HEK293 (cell line): ENCODE data around the gene TANC1.

Experiments used
- CTCF ChIA-PET: fragments of 350-600 bp; formaldehyde crosslinking; extraction: SDS; loops from one replicate; lab custom pipeline; 2021; ENCODE audit warnings: antibody characterized with exemption; lab: Yijun Ruan, JAX
- POLR2A ChIA-PET: fragments of 300-600 bp; formaldehyde crosslinking; extraction: SDS; loops from one replicate; lab custom pipeline; 2020; ENCODE audit warnings: antibody characterized with exemption, inconsistent platforms; lab: Yijun Ruan, JAX
- H3K27ac ChIP-seq: fragments of 200-500 bp; sonication (Bioruptor generic); 2 replicates; pipeline ENCODE4 v1.5.1; 2014; ENCODE audit warnings: low read depth, low read length, control low read depth, inconsistent platforms; ENCODE audit errors: extremely low read depth
- H3K36me3 ChIP-seq, 2 experiments: fragments of 200-500 bp in 1 of 2; sonication (Bioruptor generic) in 1 of 2; 1 replicate in 1 of 2; 2 replicates in 1 of 2; pipeline ENCODE4 v1.5.1; 2014 to 2017; ENCODE audit warnings: inconsistent platforms in 2 of 2, low read length in 2 of 2; ENCODE audit not compliant: control insufficient read depth in 2 of 2, insufficient read depth in 1 of 2
- H3K4me1 ChIP-seq: fragments of 200-500 bp; sonication (Bioruptor generic); 2 replicates; pipeline ENCODE4 v1.5.1; 2014; ENCODE audit warnings: mild to moderate bottlenecking, low read length, inconsistent platforms; ENCODE audit not compliant: control insufficient read depth, insufficient read depth
- H3K4me3 ChIP-seq: 2 replicates; pipeline ENCODE4 v1.5.1; 2011; ENCODE audit warnings: low read depth, mild to moderate bottlenecking, control low read depth, low read length, moderate library complexity
- H3K9me3 ChIP-seq: fragments of 200-500 bp; sonication (Bioruptor generic); 2 replicates; pipeline ENCODE4 v1.5.1; 2014; ENCODE audit warnings: low read depth, low read length, inconsistent platforms; ENCODE audit not compliant: control insufficient read depth, insufficient read depth
- GLIS2 ChIP-seq: fragments of 450-650 bp; formaldehyde crosslinking; IDR thresholded peaks from 2 replicates; pipeline ENCODE4 v1.5.1; 2016; ENCODE audit warnings: missing biosample characterization, missing genetic modification characterization
- WT1 ChIP-seq: fragments of 450-650 bp; formaldehyde crosslinking; IDR thresholded peaks from 2 replicates; pipeline ENCODE4 v1.5.1; 2016; ENCODE audit warnings: missing biosample characterization, missing genetic modification characterization
- ZBTB7A ChIP-seq: fragments of 450-650 bp; formaldehyde crosslinking; IDR thresholded peaks from 2 replicates; pipeline ENCODE4 v1.5.1; 2016; ENCODE audit warnings: low read depth, missing biosample characterization, missing genetic modification characterization
- ZNF121 ChIP-seq: fragments of 450-650 bp; formaldehyde crosslinking; IDR thresholded peaks from 2 replicates; pipeline ENCODE4 v1.5.1; 2016; ENCODE audit warnings: missing biosample characterization, missing genetic modification characterization
- ZNF133 ChIP-seq: fragments of 450-650 bp; formaldehyde crosslinking; IDR thresholded peaks from 2 replicates; pipeline ENCODE4 v1.5.1; 2016; ENCODE audit warnings: missing biosample characterization, missing genetic modification characterization
- ZNF155 ChIP-seq: fragments of 450-650 bp; formaldehyde crosslinking; IDR thresholded peaks from 2 replicates; pipeline ENCODE4 v1.5.1; 2016; ENCODE audit warnings: missing biosample characterization, missing genetic modification characterization
- ZNF202 ChIP-seq: fragments of 450-650 bp; formaldehyde crosslinking; IDR thresholded peaks from 2 replicates; pipeline ENCODE4 v1.5.1; 2016; ENCODE audit warnings: missing biosample characterization, missing genetic modification characterization, borderline replicate concordance
- ZNF302 ChIP-seq: fragments of 450-650 bp; formaldehyde crosslinking; IDR thresholded peaks from 2 replicates; pipeline ENCODE4 v1.5.1; 2016; ENCODE audit warnings: missing biosample characterization, missing genetic modification characterization, low read depth
- ZNF366 ChIP-seq: fragments of 450-650 bp; formaldehyde crosslinking; conservative IDR thresholded peaks from 2 replicates; pipeline ENCODE4 v1.5.1; 2016; ENCODE audit warnings: missing biosample characterization, missing genetic modification characterization
- ZNF391 ChIP-seq: fragments of 450-650 bp; formaldehyde crosslinking; IDR thresholded peaks from 2 replicates; pipeline ENCODE4 v1.5.1; 2016; ENCODE audit warnings: low read depth, missing biosample characterization, missing genetic modification characterization, borderline replicate concordance
- ZNF394 ChIP-seq: fragments of 450-650 bp; formaldehyde crosslinking; IDR thresholded peaks from 2 replicates; pipeline ENCODE4 v1.5.1; 2016; ENCODE audit warnings: missing biosample characterization, missing genetic modification characterization, mild to moderate bottlenecking, moderate library complexity, borderline replicate concordance
- ZNF501 ChIP-seq: fragments of 450-650 bp; formaldehyde crosslinking; IDR thresholded peaks from 2 replicates; pipeline ENCODE4 v1.5.1; 2016; ENCODE audit warnings: missing biosample characterization, missing genetic modification characterization
- ZNF629 ChIP-seq: fragments of 450-650 bp; formaldehyde crosslinking; IDR thresholded peaks from 2 replicates; pipeline ENCODE4 v1.5.1; 2017; ENCODE audit warnings: missing biosample characterization, missing genetic modification characterization
- ZNF830 ChIP-seq: fragments of 450-650 bp; IDR thresholded peaks from 2 replicates; pipeline ENCODE4 v1.5.0; 2018; ENCODE audit warnings: missing biosample characterization, missing genetic modification characterization, low read depth, mild to moderate bottlenecking, moderate library complexity
- ZSCAN16 ChIP-seq: fragments of 450-650 bp; formaldehyde crosslinking; IDR thresholded peaks from 2 replicates; pipeline ENCODE4 v1.5.1; 2016; ENCODE audit warnings: missing biosample characterization, missing genetic modification characterization
- TF ChIP-seq, protein P1 (sequence below): fragments of 450-650 bp; formaldehyde crosslinking; conservative IDR thresholded peaks from 2 replicates; pipeline ENCODE4 v1.5.1; 2016; ENCODE audit warnings: low read depth, missing biosample characterization, missing genetic modification characterization
- TF ChIP-seq, protein P2 (sequence below): fragments of 450-650 bp; formaldehyde crosslinking; conservative IDR thresholded peaks from 2 replicates; pipeline ENCODE4 v1.5.1; 2016; ENCODE audit warnings: low read depth, missing biosample characterization, missing genetic modification characterization
- TF ChIP-seq, protein P3 (sequence below): fragments of 450-650 bp; formaldehyde crosslinking; IDR thresholded peaks from 2 replicates; pipeline ENCODE4 v1.5.1; 2017; ENCODE audit warnings: missing biosample characterization, missing genetic modification characterization
- TF ChIP-seq, protein P4 (sequence below): fragments of 450-650 bp; formaldehyde crosslinking; IDR thresholded peaks from 2 replicates; pipeline ENCODE4 v1.5.1; 2016; ENCODE audit warnings: missing biosample characterization, missing genetic modification characterization
- TF ChIP-seq, protein P5 (sequence below): fragments of 450-650 bp; formaldehyde crosslinking; IDR thresholded peaks from 2 replicates; pipeline ENCODE4 v1.5.1; 2016; ENCODE audit warnings: missing biosample characterization, missing genetic modification characterization

Gene TANC1

DNA sequence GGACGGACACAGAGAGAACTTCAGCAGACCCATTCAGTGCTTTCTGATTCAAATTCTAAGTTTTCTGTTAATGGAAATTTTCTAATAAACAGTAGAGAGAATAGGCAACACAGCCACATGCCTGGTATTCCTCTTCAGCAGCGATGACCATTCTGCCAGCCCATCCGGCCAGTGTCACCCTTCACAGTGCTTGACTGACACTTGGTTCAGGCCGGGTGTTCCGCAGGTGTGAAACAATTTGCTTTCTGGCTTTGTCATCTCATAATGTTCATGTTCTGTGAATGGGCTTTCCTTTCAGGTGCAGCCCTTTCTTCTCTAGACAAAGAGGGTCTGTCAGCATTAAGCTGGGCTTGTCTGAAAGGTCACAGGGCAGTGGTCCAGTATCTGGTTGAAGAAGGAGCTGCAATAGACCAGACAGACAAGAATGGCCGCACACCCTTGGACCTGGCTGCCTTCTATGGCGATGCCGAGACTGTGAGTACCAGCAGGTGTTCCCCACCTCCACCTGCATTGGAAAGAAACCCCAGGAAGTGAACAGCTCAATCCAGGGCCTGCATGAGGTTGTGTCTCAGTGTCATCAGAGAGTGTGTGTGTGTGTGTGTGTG, 251.1 kb downstream of the TANC1 start:
- Histone ChIP-seq H3K9me3 (no peaks in the 10 kb centered on the region), H3K4me1 (no peaks in the 10 kb centered on the region), H3K4me3 (no peak overlapping the region), H3K36me3 (peaks cover 17 to 75% of the 10 kb centered on the region in 2 experiments; a peak in 2 of 3 replicates), H3K27ac (no peak overlapping the region)
- ChIA-PET CTCF (no interaction called here), POLR2A (no interaction called here)
- no peak for TF ChIP-seq ZNF202 (tag by site-specific recombination)
- TF ChIP-seq WT1 = no peak
- TF ChIP-seq ZNF302 (tag by site-specific recombination) = no peak
- TF ChIP-seq, protein P1, sequence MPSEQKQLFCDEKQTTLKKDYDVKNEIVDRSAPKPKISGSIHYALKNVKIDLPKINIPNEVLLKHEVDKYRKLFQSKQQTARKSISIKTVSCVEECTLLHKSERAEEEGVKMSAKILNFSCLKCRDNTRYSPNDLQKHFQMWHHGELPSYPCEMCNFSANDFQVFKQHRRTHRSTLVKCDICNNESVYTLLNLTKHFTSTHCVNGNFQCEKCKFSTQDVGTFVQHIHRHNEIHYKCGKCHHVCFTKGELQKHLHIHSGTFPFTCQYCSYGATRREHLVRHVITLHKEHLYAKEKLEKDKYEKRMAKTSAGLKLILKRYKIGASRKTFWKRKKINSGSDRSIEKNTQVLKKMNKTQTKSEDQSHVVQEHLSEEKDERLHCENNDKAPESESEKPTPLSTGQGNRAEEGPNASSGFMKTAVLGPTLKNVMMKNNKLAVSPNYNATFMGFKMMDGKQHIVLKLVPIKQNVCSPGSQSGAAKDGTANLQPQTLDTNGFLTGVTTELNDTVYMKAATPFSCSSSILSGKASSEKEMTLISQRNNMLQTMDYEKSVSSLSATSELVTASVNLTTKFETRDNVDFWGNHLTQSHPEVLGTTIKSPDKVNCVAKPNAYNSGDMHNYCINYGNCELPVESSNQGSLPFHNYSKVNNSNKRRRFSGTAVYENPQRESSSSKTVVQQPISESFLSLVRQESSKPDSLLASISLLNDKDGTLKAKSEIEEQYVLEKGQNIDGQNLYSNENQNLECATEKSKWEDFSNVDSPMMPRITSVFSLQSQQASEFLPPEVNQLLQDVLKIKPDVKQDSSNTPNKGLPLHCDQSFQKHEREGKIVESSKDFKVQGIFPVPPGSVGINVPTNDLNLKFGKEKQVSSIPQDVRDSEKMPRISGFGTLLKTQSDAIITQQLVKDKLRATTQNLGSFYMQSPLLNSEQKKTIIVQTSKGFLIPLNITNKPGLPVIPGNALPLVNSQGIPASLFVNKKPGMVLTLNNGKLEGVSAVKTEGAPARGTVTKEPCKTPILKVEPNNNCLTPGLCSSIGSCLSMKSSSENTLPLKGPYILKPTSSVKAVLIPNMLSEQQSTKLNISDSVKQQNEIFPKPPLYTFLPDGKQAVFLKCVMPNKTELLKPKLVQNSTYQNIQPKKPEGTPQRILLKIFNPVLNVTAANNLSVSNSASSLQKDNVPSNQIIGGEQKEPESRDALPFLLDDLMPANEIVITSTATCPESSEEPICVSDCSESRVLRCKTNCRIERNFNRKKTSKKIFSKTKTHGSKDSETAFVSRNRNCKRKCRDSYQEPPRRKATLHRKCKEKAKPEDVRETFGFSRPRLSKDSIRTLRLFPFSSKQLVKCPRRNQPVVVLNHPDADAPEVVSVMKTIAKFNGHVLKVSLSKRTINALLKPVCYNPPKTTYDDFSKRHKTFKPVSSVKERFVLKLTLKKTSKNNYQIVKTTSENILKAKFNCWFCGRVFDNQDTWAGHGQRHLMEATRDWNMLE (tag by site-specific recombination) = no peak
- TF ChIP-seq, protein P2, sequence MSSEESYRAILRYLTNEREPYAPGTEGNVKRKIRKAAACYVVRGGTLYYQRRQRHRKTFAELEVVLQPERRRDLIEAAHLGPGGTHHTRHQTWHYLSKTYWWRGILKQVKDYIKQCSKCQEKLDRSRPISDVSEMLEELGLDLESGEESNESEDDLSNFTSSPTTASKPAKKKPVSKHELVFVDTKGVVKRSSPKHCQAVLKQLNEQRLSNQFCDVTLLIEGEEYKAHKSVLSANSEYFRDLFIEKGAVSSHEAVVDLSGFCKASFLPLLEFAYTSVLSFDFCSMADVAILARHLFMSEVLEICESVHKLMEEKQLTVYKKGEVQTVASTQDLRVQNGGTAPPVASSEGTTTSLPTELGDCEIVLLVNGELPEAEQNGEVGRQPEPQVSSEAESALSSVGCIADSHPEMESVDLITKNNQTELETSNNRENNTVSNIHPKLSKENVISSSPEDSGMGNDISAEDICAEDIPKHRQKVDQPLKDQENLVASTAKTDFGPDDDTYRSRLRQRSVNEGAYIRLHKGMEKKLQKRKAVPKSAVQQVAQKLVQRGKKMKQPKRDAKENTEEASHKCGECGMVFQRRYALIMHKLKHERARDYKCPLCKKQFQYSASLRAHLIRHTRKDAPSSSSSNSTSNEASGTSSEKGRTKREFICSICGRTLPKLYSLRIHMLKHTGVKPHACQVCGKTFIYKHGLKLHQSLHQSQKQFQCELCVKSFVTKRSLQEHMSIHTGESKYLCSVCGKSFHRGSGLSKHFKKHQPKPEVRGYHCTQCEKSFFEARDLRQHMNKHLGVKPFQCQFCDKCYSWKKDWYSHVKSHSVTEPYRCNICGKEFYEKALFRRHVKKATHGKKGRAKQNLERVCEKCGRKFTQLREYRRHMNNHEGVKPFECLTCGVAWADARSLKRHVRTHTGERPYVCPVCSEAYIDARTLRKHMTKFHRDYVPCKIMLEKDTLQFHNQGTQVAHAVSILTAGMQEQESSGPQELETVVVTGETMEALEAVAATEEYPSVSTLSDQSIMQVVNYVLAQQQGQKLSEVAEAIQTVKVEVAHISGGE = no peak
- TF ChIP-seq ZSCAN16 (tag by site-specific recombination) = no peak

DNA sequence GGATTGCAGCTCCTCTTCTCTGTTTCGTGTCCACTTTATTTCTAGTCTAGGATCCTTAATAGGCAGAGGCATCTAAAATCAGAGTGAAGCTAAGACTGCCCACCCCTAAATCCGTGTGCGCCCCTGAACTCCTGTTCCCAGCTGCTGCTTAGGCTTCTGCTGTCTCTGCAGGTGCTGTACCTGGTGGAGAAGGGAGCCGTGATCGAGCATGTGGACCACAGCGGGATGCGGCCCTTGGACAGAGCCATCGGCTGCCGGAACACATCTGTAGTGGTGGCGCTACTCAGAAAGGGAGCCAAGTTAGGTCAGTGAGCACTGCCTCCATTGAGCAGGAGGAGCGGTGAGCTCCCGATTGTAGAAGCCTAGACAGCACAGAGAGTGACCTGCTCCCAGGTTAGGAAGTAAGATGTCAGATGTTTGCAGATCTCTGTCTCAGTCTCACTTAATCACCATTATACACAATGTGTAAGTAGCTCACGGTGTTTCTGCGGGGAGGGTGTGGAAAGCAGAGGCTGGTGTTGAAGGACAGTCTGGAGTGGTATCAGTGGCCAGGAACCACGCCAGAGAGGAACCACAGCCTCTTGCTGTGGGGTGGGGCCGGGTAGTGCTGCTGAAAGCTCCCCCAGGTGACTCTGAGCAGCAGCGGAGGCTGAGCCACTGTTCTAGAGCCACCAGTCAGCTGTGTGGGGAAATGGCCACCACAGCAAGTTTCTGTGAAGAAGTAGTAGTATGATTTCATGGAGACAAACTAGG, 255.8 kb downstream of the TANC1 start:
- ChIA-PET CTCF (no interaction called here), POLR2A (interaction anchor here (0.8 kb wide), 1 partner anchor 23 kb away, joined by 3 read pairs; no protein-coding TSS in a partner anchor)
- peaks cover 17 to 66% of the 10 kb centered on the region in 2 experiments; a peak in 2 of 3 replicates for H3K36me3 ChIP-seq
- no peaks in the 10 kb centered on the region for H3K4me1 ChIP-seq
- no peak overlapping the region for H3K27ac ChIP-seq
- no peak overlapping the region for H3K4me3 ChIP-seq
- no peaks in the 10 kb centered on the region for H3K9me3 ChIP-seq
- TF ChIP-seq ZNF391 (tag by site-specific recombination) (no peak), ZBTB7A (no peak), ZNF133 (no peak), ZNF830 (no peak), ZNF366 (no peak), ZNF155 (no peak), ZNF394 (tag by site-specific recombination) (no peak), ZNF501 (tag by site-specific recombination) (no peak), ZNF629 (tag by site-specific recombination) (no peak), ZNF121 (tag by site-specific recombination) (no peak), GLIS2 (tag by site-specific recombination) (no peak)
- TF ChIP-seq, protein P3, sequence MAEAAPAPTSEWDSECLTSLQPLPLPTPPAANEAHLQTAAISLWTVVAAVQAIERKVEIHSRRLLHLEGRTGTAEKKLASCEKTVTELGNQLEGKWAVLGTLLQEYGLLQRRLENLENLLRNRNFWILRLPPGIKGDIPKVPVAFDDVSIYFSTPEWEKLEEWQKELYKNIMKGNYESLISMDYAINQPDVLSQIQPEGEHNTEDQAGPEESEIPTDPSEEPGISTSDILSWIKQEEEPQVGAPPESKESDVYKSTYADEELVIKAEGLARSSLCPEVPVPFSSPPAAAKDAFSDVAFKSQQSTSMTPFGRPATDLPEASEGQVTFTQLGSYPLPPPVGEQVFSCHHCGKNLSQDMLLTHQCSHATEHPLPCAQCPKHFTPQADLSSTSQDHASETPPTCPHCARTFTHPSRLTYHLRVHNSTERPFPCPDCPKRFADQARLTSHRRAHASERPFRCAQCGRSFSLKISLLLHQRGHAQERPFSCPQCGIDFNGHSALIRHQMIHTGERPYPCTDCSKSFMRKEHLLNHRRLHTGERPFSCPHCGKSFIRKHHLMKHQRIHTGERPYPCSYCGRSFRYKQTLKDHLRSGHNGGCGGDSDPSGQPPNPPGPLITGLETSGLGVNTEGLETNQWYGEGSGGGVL (tag by site-specific recombination) = no peak
- TF ChIP-seq, protein P4, sequence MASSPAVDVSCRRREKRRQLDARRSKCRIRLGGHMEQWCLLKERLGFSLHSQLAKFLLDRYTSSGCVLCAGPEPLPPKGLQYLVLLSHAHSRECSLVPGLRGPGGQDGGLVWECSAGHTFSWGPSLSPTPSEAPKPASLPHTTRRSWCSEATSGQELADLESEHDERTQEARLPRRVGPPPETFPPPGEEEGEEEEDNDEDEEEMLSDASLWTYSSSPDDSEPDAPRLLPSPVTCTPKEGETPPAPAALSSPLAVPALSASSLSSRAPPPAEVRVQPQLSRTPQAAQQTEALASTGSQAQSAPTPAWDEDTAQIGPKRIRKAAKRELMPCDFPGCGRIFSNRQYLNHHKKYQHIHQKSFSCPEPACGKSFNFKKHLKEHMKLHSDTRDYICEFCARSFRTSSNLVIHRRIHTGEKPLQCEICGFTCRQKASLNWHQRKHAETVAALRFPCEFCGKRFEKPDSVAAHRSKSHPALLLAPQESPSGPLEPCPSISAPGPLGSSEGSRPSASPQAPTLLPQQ = no peak
- TF ChIP-seq, protein P5, sequence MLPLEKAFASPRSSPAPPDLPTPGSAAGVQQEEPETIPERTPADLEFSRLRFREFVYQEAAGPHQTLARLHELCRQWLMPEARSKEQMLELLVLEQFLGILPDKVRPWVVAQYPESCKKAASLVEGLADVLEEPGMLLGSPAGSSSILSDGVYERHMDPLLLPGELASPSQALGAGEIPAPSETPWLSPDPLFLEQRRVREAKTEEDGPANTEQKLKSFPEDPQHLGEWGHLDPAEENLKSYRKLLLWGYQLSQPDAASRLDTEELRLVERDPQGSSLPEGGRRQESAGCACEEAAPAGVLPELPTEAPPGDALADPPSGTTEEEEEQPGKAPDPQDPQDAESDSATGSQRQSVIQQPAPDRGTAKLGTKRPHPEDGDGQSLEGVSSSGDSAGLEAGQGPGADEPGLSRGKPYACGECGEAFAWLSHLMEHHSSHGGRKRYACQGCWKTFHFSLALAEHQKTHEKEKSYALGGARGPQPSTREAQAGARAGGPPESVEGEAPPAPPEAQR (tag by site-specific recombination) = no peak
